Testis (tissue), 3 donors: ENCODE data around the gene ELFN1. TPM values are rescaled to one million over a fixed set of nuclear protein-coding genes. Genes with fewer than 3 reads are reported as not detected.

ENCODE experiments used
- DNase-seq: peaks from one replicate; pipeline ENCODE4 v3.0.0-alpha.2; 2019
- H3K27ac ChIP-seq, 2 donors: fragments of 200-600 bp; sonication (generic); one replicate each; pipeline ENCODE4 v1.5.1; 2019
- H3K27me3 ChIP-seq: fragments of 200-600 bp; sonication (generic); one replicate; pipeline ENCODE4 v1.5.1; 2019
- H3K36me3 ChIP-seq: fragments of 200-600 bp; sonication (generic); one replicate; pipeline ENCODE4 v1.5.1; 2017; ENCODE audit warnings: low read depth; ENCODE audit errors: missing control alignments
- H3K4me1 ChIP-seq: fragments of 200-600 bp; sonication (generic); one replicate; pipeline ENCODE4 v1.5.1; 2019
- H3K4me3 ChIP-seq, 2 donors: fragments of 200-600 bp; sonication (generic); one replicate each; pipeline ENCODE4 v1.5.1; 2017 to 2019
- H3K9me3 ChIP-seq: fragments of 200-600 bp; sonication (generic); one replicate; pipeline ENCODE4 v1.5.1; 2017
- CTCF ChIP-seq, 3 experiments: fragments of 450-650 bp in 2 of 3; fragments of 200-600 bp in 1 of 3; sonication (generic) in 1 of 3; IDR thresholded peaks; one replicate each; pipeline ENCODE4 v1.5.1; 2016 to 2019; ENCODE audit warnings: antibody characterized with exemption in 3 of 3, mild to moderate bottlenecking in 2 of 3, moderate library complexity in 1 of 3
- POLR2A ChIP-seq: fragments of 450-650 bp; IDR thresholded peaks from one replicate; pipeline ENCODE4 v1.6.1; 2017; ENCODE audit warnings: antibody characterized with exemption, mild to moderate bottlenecking, moderate library complexity
- WGBS, 2 donors: methylation state at CpG; one replicate each; pipeline ENCODE4 v1.1.5; 2018; 5-methylcytosine and 5-hydroxymethylcytosine counted together
- intact Hi-C: fragments of 100-400 bp; cut with DNase I; formaldehyde crosslinking; loops from one replicate; pipeline ENCODE4 v1.15.1; 2023; ENCODE audit warnings: low total_unique reads
- polyA plus RNA-seq: library from polyadenylated mRNA; stranded (reverse); fragments of 350-450 nt; fragmentation: Illumina TruSeq; extraction: RNeasy Lipid Tissue Mini Kit (QIAGEN cat#74804); gene quantifications from one replicate; pipeline ENCODE4 v1.2.3, GENCODE V29; 2014; ENCODE audit warnings: low read depth, low replicate concordance; ENCODE audit not compliant: insufficient read depth
- total RNA-seq, 2 donors: library from RNA; depleted of rRNA; stranded (reverse); fragments of >200 nt; gene quantifications; one replicate each; pipeline ENCODE4 v1.2.3, GENCODE V29; 2016

The ELFN1 gene
- total and polyA plus RNA-seq, 3 donors from 2014 or later: 2.3 to 3.2 (median 2.8) TPM

- H3K36me3 ChIP-seq: no peaks in the 10 kb centered on the region
- H3K27ac ChIP-seq: no peak overlapping the region
- H3K4me3 ChIP-seq: no peak overlapping the region
- no peaks in the 10 kb centered on the region for H3K9me3 ChIP-seq
- no peaks in the 10 kb centered on the region for H3K4me1 ChIP-seq
- TF ChIP-seq CTCF (IDR thresholded peaks at IDR 0.05) (no peak), POLR2A (no peak)
- intact Hi-C loops: no loop called here
- 92 to 93% methylated on average over 19 of the region's 19 CpGs for WGBS, 2 donors
- DNase-seq: no peak
- no peaks in the 10 kb centered on the region for H3K27me3 ChIP-seq
These were observed 68.9 kb downstream of the ELFN1 start for GRCh38 chr7:1738956-1739355.

GRCh38 chr7:1739593-1739992, 69.5 kb downstream of the ELFN1 start:
- no peaks in the 10 kb centered on the region for H3K4me1 ChIP-seq
- TF ChIP-seq CTCF (IDR thresholded peaks at IDR 0.05): no peak
- no peak for TF ChIP-seq POLR2A
- no peaks in the 10 kb centered on the region for H3K9me3 ChIP-seq
- no peaks in the 10 kb centered on the region for H3K27me3 ChIP-seq
- no peak for DNase-seq
- H3K4me3 ChIP-seq: no peak overlapping the region
- H3K27ac ChIP-seq: no peak overlapping the region
- H3K36me3 ChIP-seq: no peaks in the 10 kb centered on the region
- intact Hi-C loops: no loop called here
- WGBS, 2 donors: 85 to 90% methylated on average over 14 of the region's 14 CpGs

GRCh38 chr7:1740214-1740613, 70.1 kb downstream of the ELFN1 start:
- TF ChIP-seq POLR2A (no peak), CTCF (IDR thresholded peaks at IDR 0.05) (no peak)
- no peak overlapping the region for H3K4me3 ChIP-seq
- no peaks in the 10 kb centered on the region for H3K9me3 ChIP-seq
- H3K27me3 ChIP-seq: no peaks in the 10 kb centered on the region
- H3K36me3 ChIP-seq: no peaks in the 10 kb centered on the region
- H3K4me1 ChIP-seq: no peaks in the 10 kb centered on the region
- WGBS, 2 donors: 95% methylated on average over 14 to 17 of the region's 17 CpGs
- DNase-seq: no peak
- no peak overlapping the region for H3K27ac ChIP-seq
- intact Hi-C loops: no loop called here

GRCh38 chr7:1741246-1741645, 71.2 kb downstream of the ELFN1 start:
- Histone ChIP-seq H3K27me3 (no peaks in the 10 kb centered on the region), H3K4me3 (no peak overlapping the region), H3K4me1 (no peaks in the 10 kb centered on the region), H3K36me3 (no peaks in the 10 kb centered on the region), H3K27ac (no peak overlapping the region), H3K9me3 (no peaks in the 10 kb centered on the region)
- DNase-seq: no peak
- no peak for TF ChIP-seq POLR2A
- TF ChIP-seq CTCF (IDR thresholded peaks at IDR 0.05): no peak
- intact Hi-C loops: no loop called here
- 92 to 95% methylated on average over 7 to 8 of the region's 8 CpGs for WGBS, 2 donors

GRCh38 chr7:1741751-1742554, 71.9 kb downstream of the ELFN1 start:
- intact Hi-C loops: no loop called here
- DNase-seq: no peak
- Histone ChIP-seq H3K9me3 (no peaks in the 10 kb centered on the region), H3K4me1 (no peaks in the 10 kb centered on the region), H3K27me3 (no peaks in the 10 kb centered on the region), H3K4me3 (no peak overlapping the region), H3K27ac (no peak overlapping the region), H3K36me3 (no peaks in the 10 kb centered on the region)
- no peak for TF ChIP-seq CTCF (IDR thresholded peaks at IDR 0.05)
- no peak for TF ChIP-seq POLR2A
- WGBS, 2 donors: 77 to 85% methylated on average over 31 of the region's 33 CpGs
